HG03521 (cell line): ENCODE measurements around the gene ATP13A3.
"Not testable (repeated sequence)": the region's sequence is repeated elsewhere in the genome, so short reads cannot be mapped to it uniquely, and the experiment has no call there.

Experiments
- ATAC-seq: cut with Tn5 transposase; IDR thresholded peaks from one replicate; pipeline ENCODE4 v1.9.1; 2021; ENCODE audit warnings: mild to moderate bottlenecking, moderate library complexity; ENCODE audit not compliant: unreplicated experiment

Gene ATP13A3

GRCh38 chr3:194500198-194500597, 13.4 kb upstream of the ATP13A3 start:
- ATAC-seq: no peak

- ATAC-seq: not testable (repeated sequence)
Observed at GRCh38 chr3:194499516-194499915, 12.7 kb upstream of the ATP13A3 start.

- ATAC-seq: no peak
Observed at GRCh38 chr3:194497799-194498575, 11.2 kb upstream of the ATP13A3 start.

- ATAC-seq: no peak
Observed at GRCh38 chr3:194496217-194496919, 9.6 kb upstream of the ATP13A3 start.

- no peak for ATAC-seq
Observed at GRCh38 chr3:194494951-194495374, 8.2 kb upstream of the ATP13A3 start.

GRCh38 chr3:194493995-194494927, 7.5 kb upstream of the ATP13A3 start:
- not testable (repeated sequence) for ATAC-seq

GRCh38 chr3:194492001-194492400, 5.2 kb upstream of the ATP13A3 start:
- no peak for ATAC-seq

GRCh38 chr3:194489736-194490612, 3.2 kb upstream of the ATP13A3 start:
- ATAC-seq: peak; percentile 25

- ATAC-seq: no peak
Observed at GRCh38 chr3:194488055-194488742, 1.4 kb upstream of the ATP13A3 start.

- peak; percentile 23 for ATAC-seq
Observed at GRCh38 chr3:194487289-194488054, 670 bp upstream of the ATP13A3 start.

- peak; percentile 4 for ATAC-seq
Observed at GRCh38 chr3:194485881-194486539, 792 bp downstream of the ATP13A3 start.

GRCh38 chr3:194485468-194485880, 1.3 kb downstream of the ATP13A3 start:
- ATAC-seq: no peak

GRCh38 chr3:194484614-194485013, 2.2 kb downstream of the ATP13A3 start:
- no peak for ATAC-seq

GRCh38 chr3:194483850-194484249, 3.0 kb downstream of the ATP13A3 start:
- no peak for ATAC-seq

GRCh38 chr3:194482830-194483229, 4.0 kb downstream of the ATP13A3 start:
- not testable (repeated sequence) for ATAC-seq

- ATAC-seq: no peak
Observed at GRCh38 chr3:194482196-194482593, 4.6 kb downstream of the ATP13A3 start.

GRCh38 chr3:194481525-194482195, 5.1 kb downstream of the ATP13A3 start:
- ATAC-seq: no peak

GRCh38 chr3:194481103-194481502, 5.7 kb downstream of the ATP13A3 start:
- ATAC-seq: no peak
